Astrocyte of the cerebellum (primary cell): Measurements from ENCODE around the gene CPNE2.

ENCODE experiments used
- DNase-seq: peaks from one replicate; pipeline ENCODE4 v3.0.0-alpha.2; 2011; ENCODE audit warnings: low read depth
- H3K4me3 ChIP-seq: 2 replicates; pipeline ENCODE4 v1.5.1; 2011; ENCODE audit warnings: mild to moderate bottlenecking, low read depth, low read length, moderate library complexity
- in situ Hi-C: cut with HindIII; loops from 2 replicates; pipeline ENCODE4 v1.10.0; 2017; ENCODE audit warnings: low sequenced_read_pairs
- TF ChIP-seq, protein P1 (sequence below): IDR thresholded peaks from 2 replicates; pipeline ENCODE4 v1.5.1; 2012; ENCODE audit warnings: low read length, low read depth, moderate library complexity, mild to moderate bottlenecking; ENCODE audit errors: missing control alignments

Gene CPNE2

DNA sequence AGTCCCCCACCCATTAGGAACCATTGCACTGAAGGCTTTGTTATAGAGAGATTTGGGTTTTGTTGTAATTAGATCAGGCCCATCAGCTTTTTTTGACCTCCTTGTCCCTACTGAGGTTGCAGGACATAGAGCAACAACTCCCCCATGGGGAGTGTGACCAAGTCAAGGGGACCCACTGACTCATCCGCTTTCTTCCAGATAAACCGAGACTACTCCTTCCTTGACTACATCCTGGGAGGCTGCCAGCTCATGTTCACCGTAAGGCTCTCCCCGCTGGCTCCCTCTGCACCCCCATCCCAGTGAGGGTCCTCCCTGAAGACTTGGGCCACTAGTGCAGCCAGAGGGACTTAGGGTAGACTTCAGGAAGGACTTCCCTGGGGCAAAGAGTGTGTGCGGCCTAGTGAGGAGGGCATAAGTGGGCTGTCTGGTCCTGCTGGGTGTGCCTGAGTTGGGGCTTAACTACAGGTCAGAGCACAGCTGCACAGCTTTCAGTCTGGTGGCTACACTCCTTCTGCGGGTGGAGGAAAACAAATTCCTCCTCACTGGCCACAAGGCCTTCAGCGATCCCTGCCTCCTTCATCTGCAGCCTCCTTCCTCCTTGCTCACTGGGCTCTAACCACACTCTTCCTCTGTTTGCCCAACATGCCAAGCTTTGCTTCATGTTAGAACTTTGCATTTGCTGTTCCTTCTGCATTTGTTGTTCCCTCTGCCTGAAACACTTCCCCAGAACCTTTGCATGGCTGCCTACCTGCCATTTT lies 31.0 kb downstream of the CPNE2 start:
- TF ChIP-seq, protein P1, sequence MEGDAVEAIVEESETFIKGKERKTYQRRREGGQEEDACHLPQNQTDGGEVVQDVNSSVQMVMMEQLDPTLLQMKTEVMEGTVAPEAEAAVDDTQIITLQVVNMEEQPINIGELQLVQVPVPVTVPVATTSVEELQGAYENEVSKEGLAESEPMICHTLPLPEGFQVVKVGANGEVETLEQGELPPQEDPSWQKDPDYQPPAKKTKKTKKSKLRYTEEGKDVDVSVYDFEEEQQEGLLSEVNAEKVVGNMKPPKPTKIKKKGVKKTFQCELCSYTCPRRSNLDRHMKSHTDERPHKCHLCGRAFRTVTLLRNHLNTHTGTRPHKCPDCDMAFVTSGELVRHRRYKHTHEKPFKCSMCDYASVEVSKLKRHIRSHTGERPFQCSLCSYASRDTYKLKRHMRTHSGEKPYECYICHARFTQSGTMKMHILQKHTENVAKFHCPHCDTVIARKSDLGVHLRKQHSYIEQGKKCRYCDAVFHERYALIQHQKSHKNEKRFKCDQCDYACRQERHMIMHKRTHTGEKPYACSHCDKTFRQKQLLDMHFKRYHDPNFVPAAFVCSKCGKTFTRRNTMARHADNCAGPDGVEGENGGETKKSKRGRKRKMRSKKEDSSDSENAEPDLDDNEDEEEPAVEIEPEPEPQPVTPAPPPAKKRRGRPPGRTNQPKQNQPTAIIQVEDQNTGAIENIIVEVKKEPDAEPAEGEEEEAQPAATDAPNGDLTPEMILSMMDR: no peak
- no peak for DNase-seq
- in situ Hi-C loops: no loop called here
- no peak overlapping the region for H3K4me3 ChIP-seq

DNA sequence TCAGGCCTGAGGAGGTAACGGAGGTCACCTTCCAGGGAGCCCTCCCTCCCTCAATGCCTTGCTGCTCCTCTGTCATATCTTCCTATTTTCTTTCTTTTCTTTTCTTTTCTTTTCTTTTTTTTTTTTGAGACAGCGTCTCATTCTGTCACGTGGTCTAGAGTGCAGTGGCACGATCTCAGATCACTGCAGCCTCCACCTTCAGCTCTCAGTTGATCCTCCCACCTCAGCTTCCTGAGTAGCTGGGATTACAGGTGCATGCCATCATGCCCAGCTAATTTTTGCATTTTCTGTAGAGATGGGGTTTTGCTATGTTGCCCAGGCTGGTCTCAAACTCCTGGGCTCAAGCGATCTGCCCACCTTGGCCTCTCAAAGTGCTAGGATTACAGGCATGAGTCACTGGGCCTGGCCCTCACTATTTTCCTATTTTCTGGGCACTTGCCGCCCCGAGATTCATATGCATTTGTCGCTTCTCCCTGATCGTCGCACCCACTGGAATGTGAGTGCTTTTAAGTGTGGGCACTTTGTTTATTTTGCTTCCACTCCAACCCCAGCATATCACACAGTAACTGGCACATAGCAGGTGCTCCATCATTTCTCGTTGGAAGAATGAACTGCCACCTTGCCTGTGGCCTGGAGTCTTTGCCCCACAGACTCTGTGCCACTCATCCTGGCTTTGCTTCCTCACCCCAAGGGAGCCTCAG lies 31.7 kb downstream of the CPNE2 start:
- in situ Hi-C loops: no loop called here
- DNase-seq: no peak
- TF ChIP-seq, protein P1: no peak
- no peak overlapping the region for H3K4me3 ChIP-seq

DNA sequence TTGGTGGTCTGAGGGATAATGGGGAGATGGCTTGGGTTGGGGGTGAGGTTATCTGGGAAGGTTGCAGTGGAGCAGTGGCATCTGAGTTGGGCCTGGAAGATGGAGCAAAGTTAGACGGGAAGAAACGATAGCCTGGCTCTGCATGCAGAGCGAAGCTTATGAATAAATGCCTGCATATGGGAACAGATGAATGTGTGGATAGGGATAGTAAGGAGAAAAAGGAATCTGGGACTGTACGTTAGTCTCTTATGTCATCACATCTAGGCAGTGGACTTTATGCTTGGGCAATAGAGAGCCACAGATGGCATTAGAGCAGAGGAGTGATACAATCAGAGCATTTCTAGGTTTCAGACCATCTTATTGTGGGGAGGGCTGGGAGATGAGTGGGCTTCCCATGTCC lies 33.0 kb downstream of the CPNE2 start:
- no peak overlapping the region for H3K4me3 ChIP-seq
- TF ChIP-seq, protein P1: no peak
- in situ Hi-C loops: no loop called here
- no peak for DNase-seq

DNA sequence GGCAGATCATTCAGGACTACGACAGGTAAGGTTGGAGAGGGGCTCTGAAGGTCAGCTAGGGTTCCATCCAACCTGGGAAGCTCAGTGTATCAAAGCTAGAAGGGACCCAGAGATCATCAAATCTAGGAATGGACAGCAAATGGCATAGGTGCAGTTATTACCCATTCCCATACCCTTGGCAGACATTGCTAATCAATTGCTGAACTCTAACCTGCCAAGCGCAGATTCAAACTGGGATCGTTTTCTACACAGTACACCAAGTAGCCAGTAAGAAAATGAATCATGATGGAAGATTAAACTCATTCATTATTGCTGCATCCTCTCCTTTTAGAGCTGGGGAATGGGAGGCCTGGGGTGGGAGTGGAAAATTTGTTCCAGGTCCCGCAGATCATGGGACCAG lies 33.6 kb downstream of the CPNE2 start:
- H3K4me3 ChIP-seq: no peak overlapping the region
- TF ChIP-seq, protein P1: no peak
- in situ Hi-C loops: no loop called here
- no peak for DNase-seq

DNA sequence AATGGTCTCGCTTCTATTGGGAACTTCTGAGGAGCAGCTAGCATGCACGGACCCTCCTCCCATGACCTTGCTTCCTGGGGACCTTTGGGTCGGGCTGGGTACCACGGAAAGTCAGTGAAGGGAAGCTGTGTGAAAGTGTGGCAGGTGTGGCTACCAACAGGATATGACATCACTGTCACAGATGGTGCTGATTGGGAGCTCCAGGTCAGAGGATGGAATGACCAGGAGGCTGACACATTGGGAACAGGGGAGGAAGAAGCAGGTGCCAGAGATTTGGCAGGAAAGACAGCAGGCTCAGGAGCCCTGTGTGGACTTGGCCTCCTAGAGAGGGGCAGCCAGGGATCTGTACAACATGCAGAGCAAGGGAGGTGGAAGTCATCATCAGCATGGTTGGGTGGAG lies 34.0 kb downstream of the CPNE2 start:
- TF ChIP-seq, protein P1: no peak
- in situ Hi-C loops: no loop called here

DNA sequence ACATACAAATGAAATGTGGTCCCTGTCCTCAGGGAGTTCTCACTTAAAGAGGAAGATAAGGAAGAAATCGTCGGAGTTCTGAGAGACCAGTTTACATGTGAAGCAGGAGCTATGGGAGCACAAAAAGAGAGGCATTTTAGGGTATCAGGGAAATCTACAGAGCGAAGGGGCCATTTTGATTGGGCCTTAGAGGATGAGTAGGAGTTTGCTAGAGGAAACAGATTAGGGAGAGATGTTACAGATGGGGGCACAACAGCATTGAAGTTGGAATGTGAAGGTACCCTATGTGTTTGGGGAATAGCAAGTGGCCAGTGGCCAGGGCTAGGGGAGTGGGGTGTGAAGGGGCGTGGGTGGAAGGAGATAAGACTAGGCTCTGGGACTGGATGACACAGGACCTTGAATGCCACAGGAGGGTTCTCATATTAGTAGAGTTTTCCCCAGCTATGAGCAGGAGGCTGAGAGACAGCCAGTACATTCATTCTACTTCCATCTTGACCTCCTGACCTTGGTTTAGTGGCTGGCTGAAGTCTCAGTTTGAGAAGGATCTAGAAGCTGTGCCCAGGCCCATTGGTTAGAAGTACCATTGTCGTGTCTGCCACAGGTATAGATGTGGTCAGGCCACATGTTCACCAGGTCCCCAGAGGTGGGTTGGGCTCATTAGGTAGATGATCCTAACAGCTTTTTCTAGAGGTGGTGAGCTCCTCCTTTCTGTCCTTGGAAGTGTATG lies 34.8 kb downstream of the CPNE2 start:
- TF ChIP-seq, protein P1: no peak
- no peak overlapping the region for H3K4me3 ChIP-seq
- in situ Hi-C loops: no loop called here
- DNase-seq: no peak

More for the DNA sequence above, 34.0 kb downstream of the CPNE2 start:
- DNase-seq: no peak
- no peak overlapping the region for H3K4me3 ChIP-seq
